A673 (cell line): ENCODE results near the gene CABYR.

Experiments used
- CTCF ChIP-seq: fragments of 300-800, 200-600 bp; sonication (generic); conservative IDR thresholded peaks from 2 replicates; pipeline ENCODE4 v1.5.1; 2017; ENCODE audit warnings: low read depth, mild to moderate bottlenecking, antibody characterized with exemption, low read length, moderate library complexity, mixed read lengths
- EZH2 ChIP-seq: fragments of 200-600 bp; sonication (generic); IDR thresholded peaks from 2 replicates; pipeline ENCODE4 v1.6.1; 2017; ENCODE audit warnings: borderline replicate concordance, low read depth, mild to moderate bottlenecking, mixed read lengths, antibody characterized with exemption, low read length; ENCODE audit not compliant: poor library complexity, severe bottlenecking

DNA sequence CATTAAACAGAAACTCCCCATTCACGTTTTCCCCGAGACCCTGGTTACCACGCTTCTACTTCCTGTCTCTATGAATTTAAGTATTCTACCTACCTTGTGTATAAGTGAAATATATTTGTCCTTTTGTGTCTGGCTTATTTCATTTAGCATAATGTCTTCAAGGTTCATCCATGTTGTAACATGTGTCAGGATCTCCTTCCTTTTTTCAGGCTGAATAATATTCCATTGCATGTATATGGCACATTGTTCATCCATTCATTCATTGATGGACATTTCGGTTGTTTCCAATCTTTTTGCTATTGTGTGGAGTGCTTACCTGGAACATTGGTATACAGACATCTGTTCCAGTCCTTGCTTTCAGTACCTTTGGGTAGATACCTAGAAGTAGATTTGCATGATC is 18.2 kb upstream of the CABYR start:
- TF ChIP-seq CTCF, result no peak
- no peak for TF ChIP-seq EZH2
